Lower lobe of right lung (tissue), 2 donors: Measurements from ENCODE around the gene LRRC15. TPM values are rescaled to one million over a fixed set of nuclear protein-coding genes. Genes with fewer than 3 reads are reported as not detected.

ENCODE experiments used
- ATAC-seq, 2 donors: fragments of 200-7000 bp; cut with Tn5 transposase; one replicate each; pipeline ENCODE4 v1.9.1; 2020 to 2022; ENCODE audit warnings: mild to moderate bottlenecking in 2 of 2, moderate library complexity in 2 of 2
- DNase-seq: peaks from one replicate; pipeline ENCODE4 v3.0.0-alpha.2; 2020
- H3K27ac ChIP-seq: fragments of 200-600 bp; one replicate; pipeline ENCODE4 v1.8.0; 2022
- H3K27me3 ChIP-seq: fragments of 200-600 bp; one replicate; pipeline ENCODE4 v1.8.0; 2022; ENCODE audit warnings: low read depth
- H3K36me3 ChIP-seq: fragments of 200-600 bp; one replicate; pipeline ENCODE4 v1.8.0; 2022; ENCODE audit warnings: mild to moderate bottlenecking
- H3K4me1 ChIP-seq: fragments of 200-600 bp; one replicate; pipeline ENCODE4 v1.8.0; 2022
- H3K4me3 ChIP-seq: fragments of 200-600 bp; one replicate; pipeline ENCODE4 v1.8.0; 2022; ENCODE audit warnings: mild to moderate bottlenecking
- H3K9me3 ChIP-seq: fragments of 200-600 bp; one replicate; pipeline ENCODE4 v1.8.0; 2022
- CTCF ChIP-seq: fragments of 200-600 bp; IDR thresholded peaks from one replicate; pipeline ENCODE4 v1.8.0; 2022; ENCODE audit warnings: antibody characterized with exemption, mild to moderate bottlenecking
- intact Hi-C: fragments of 100-400 bp; cut with DNase I; formaldehyde crosslinking; loops from one replicate; pipeline ENCODE4 v1.11.0; 2022
- total RNA-seq: library from RNA; stranded (reverse); fragmentation: NEBNext Ultra II Directional; extraction: Animal tissue kit (Norgen Biotek cat#: 25700); gene quantifications from one replicate; pipeline ENCODE4 v1.2.1, GENCODE V29; 2021
- donor health status: DM: no; HTN: yes; CAD: no; lungs with severe emphysema.

The LRRC15 gene
- total RNA-seq, 1 donor from 2014 or later: 0.24 TPM

GRCh38 chr3:194396859-194397756 is 27.6 kb upstream of the LRRC15 start:
- DNase-seq: no peak
- Histone ChIP-seq H3K27me3 (peaks cover 23% of the 10 kb centered on the region), H3K4me1 (peaks cover 29% of the 10 kb centered on the region), H3K4me3 (peak overlapping the region; percentile 39), H3K27ac (peak overlapping the region; percentile 11), H3K9me3 (no peaks in the 10 kb centered on the region), H3K36me3 (no peaks in the 10 kb centered on the region)
- intact Hi-C loops: loop anchor here (10.0 kb wide), 1 partner anchor 52 kb away; no protein-coding TSS in a partner anchor
- no peak for TF ChIP-seq CTCF
- ATAC-seq: peak; percentile 55 to 70

GRCh38 chr3:194396539-194396858 is 27.0 kb upstream of the LRRC15 start:
- DNase-seq (no peak), ATAC-seq (no peak)
- Histone ChIP-seq H3K4me1 (peaks cover 29% of the 10 kb centered on the region), H3K9me3 (no peaks in the 10 kb centered on the region), H3K27me3 (peaks cover 28% of the 10 kb centered on the region), H3K4me3 (peak overlapping the region; percentile 39), H3K27ac (peak overlapping the region; percentile 11), H3K36me3 (no peaks in the 10 kb centered on the region)
- no peak for TF ChIP-seq CTCF
- intact Hi-C loops: loop anchor here (10.0 kb wide), 1 partner anchor 52 kb away; no protein-coding TSS in a partner anchor

- peaks cover 29% of the 10 kb centered on the region for H3K4me1 ChIP-seq
- no peak for TF ChIP-seq CTCF
- DNase-seq (no peak), ATAC-seq (peak; percentile 60 to 69)
- peaks cover 28% of the 10 kb centered on the region for H3K27me3 ChIP-seq
- H3K36me3 ChIP-seq: no peaks in the 10 kb centered on the region
- peak overlapping the region; percentile 39 for H3K4me3 ChIP-seq
- H3K27ac ChIP-seq: peak overlapping the region; percentile 31
- intact Hi-C loops: loop anchor here (10.0 kb wide), 1 partner anchor 51 kb away; no protein-coding TSS in a partner anchor
- H3K9me3 ChIP-seq: no peaks in the 10 kb centered on the region
Observed at GRCh38 chr3:194395778-194396538, 26.4 kb upstream of the LRRC15 start.

- intact Hi-C loops: loop anchor here (10.0 kb wide), 1 partner anchor 50 kb away; no protein-coding TSS in a partner anchor
- H3K27ac ChIP-seq: no peak overlapping the region
- no peak for DNase-seq
Observed at GRCh38 chr3:194395212-194395611, 25.7 kb upstream of the LRRC15 start.

More at GRCh38 chr3:194395212-194395611, 25.7 kb upstream of the LRRC15 start:
- peaks cover 28% of the 10 kb centered on the region for H3K27me3 ChIP-seq
- H3K9me3 ChIP-seq: no peaks in the 10 kb centered on the region
- no peak for ATAC-seq
- no peak overlapping the region for H3K4me3 ChIP-seq
- H3K4me1 ChIP-seq: peaks cover 29% of the 10 kb centered on the region
- no peak for TF ChIP-seq CTCF
- no peaks in the 10 kb centered on the region for H3K36me3 ChIP-seq
